Right atrium auricular region (tissue), 2 donors: ENCODE results near the gene TTC7B. TPM values are rescaled to one million over a fixed set of nuclear protein-coding genes. Genes with fewer than 3 reads are reported as not detected.

Experiments used
- DNase-seq: peaks from one replicate; pipeline ENCODE4 v3.0.0-alpha.2; 2019; ENCODE audit warnings: low spot score
- H3K27ac ChIP-seq, 2 donors: fragments of 200-600 bp; sonication (generic); 1 replicate in 1 of 2; 2 replicates in 1 of 2; pipeline ENCODE4 v1.5.1; 2016 to 2019
- H3K27me3 ChIP-seq, 2 donors: fragments of 200-600 bp; sonication (generic); one replicate each; pipeline versions ENCODE4 v1.5.1 to v1.6.0; 2017 to 2019
- H3K36me3 ChIP-seq: fragments of 200-600 bp; sonication (generic); one replicate; pipeline ENCODE4 v1.5.1; 2016
- H3K4me1 ChIP-seq, 2 donors: fragments of 200-600 bp; sonication (generic); one replicate each; pipeline versions ENCODE4 v1.5.1 to v1.6.0; 2017 to 2019
- H3K4me3 ChIP-seq, 2 donors: fragments of 200-600 bp; sonication (generic); 1 replicate in 1 of 2; 2 replicates in 1 of 2; pipeline ENCODE4 v1.5.1; 2017 to 2019; ENCODE audit warnings: mild to moderate bottlenecking in 1 of 2, moderate library complexity in 1 of 2
- H3K9me3 ChIP-seq, 2 donors: fragments of 200-600 bp; sonication (generic); one replicate each; pipeline ENCODE4 v1.5.1; 2019
- CTCF ChIP-seq, 2 donors: fragments of 200-600 bp; sonication (generic); IDR thresholded peaks; one replicate each; pipeline ENCODE4 v1.5.1; 2019; ENCODE audit warnings: antibody characterized with exemption in 2 of 2
- total RNA-seq, 2 donors: library from RNA; depleted of rRNA; stranded (reverse); fragments of >200 nt; gene quantifications; one replicate each; pipeline ENCODE4 v1.1.0, GENCODE V29; 2016

The TTC7B gene
- total RNA-seq, 2 donors from 2014 or later = 45.5 to 57.3 TPM

DNA sequence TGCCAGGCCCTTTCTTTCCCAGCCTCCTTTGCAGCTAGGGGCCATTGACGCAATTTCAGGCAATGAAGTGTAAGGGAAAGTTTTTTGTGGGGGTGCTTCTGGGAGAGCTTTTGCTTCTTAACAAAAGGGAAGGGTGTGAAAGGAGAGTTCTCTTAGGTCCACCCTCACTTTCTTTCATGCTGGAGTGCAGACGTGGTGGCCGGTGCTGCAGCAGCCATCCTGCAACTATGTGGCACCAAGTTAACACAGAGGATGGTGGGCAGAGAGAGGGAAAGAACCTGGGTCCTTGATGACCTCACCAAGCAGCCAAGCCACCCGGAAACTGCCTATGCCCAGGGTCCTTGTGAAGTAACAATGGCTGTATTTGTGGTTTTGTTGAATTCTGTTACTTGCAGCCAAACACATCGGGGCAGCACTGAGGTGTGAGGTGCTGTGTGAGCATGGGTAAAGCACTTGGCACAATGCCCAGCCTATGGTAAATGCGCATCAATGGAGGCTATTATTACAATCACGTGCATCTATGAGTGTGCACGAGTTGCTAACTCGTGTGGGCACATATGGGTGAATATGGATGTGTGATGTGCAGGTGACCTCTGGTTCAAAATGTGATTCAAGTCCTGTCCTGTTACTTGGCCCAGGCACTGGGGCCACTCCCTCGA is 296.8 kb downstream of the TTC7B start:
- no peak for DNase-seq
- no peak for TF ChIP-seq CTCF (IDR thresholded peaks at IDR 0.05)
- H3K4me1 ChIP-seq = peaks cover 0 to 60% of the 10 kb centered on the region in 2 donors

DNA sequence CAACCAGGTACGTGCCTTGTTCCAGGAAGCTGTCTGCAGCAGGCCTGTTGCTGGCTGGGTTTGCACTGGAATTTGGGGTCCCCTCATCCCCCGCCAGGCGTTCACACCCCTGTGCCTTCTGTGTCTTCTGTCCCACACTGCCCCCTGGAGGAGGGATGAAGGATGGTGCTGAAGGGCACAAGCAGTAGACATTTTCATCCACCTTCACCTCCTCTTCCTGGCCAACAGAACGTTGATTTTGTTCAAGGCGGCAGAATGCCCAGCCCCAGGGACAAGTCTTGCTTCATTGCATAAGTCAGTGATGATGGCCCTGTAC is 297.3 kb downstream of the TTC7B start:
- no peak overlapping the region for H3K27ac ChIP-seq
- H3K9me3 ChIP-seq = no peaks in the 10 kb centered on the region
- no peak for DNase-seq
- peak in 1 of 2 donors; percentile 55 for TF ChIP-seq CTCF (IDR thresholded peaks at IDR 0.05)
- no peaks in the 10 kb centered on the region for H3K36me3 ChIP-seq
- H3K4me3 ChIP-seq = no peak overlapping the region
- H3K27me3 ChIP-seq = no peaks in the 10 kb centered on the region
- H3K4me1 ChIP-seq = peaks cover 0 to 60% of the 10 kb centered on the region in 2 donors

More for the DNA sequence above, 296.8 kb downstream of the TTC7B start:
- no peak overlapping the region for H3K4me3 ChIP-seq
- H3K27me3 ChIP-seq = no peaks in the 10 kb centered on the region
- no peaks in the 10 kb centered on the region for H3K9me3 ChIP-seq
- H3K36me3 ChIP-seq = no peaks in the 10 kb centered on the region
- H3K27ac ChIP-seq = no peak overlapping the region

GRCh38 chr14:90518069-90518940 is 297.9 kb downstream of the TTC7B start:
- no peaks in the 10 kb centered on the region for H3K27me3 ChIP-seq
- H3K4me1 ChIP-seq = peaks cover 0 to 60% of the 10 kb centered on the region in 2 donors
- H3K27ac ChIP-seq = peak overlapping the region in 1 of 2 donors; percentile 36
- no peaks in the 10 kb centered on the region for H3K9me3 ChIP-seq
- TF ChIP-seq CTCF (IDR thresholded peaks at IDR 0.05) = no peak
- H3K4me3 ChIP-seq = no peak overlapping the region
- H3K36me3 ChIP-seq = no peaks in the 10 kb centered on the region
- DNase-seq = no peak

GRCh38 chr14:90517076-90517841 is 299.0 kb downstream of the TTC7B start:
- no peak for DNase-seq
- H3K9me3 ChIP-seq = no peaks in the 10 kb centered on the region
- H3K27ac ChIP-seq = no peak overlapping the region
- no peak overlapping the region for H3K4me3 ChIP-seq
- TF ChIP-seq CTCF (IDR thresholded peaks at IDR 0.05) = no peak
- peaks cover 0 to 60% of the 10 kb centered on the region in 2 donors for H3K4me1 ChIP-seq
- no peaks in the 10 kb centered on the region for H3K36me3 ChIP-seq
- H3K27me3 ChIP-seq = no peaks in the 10 kb centered on the region

DNA sequence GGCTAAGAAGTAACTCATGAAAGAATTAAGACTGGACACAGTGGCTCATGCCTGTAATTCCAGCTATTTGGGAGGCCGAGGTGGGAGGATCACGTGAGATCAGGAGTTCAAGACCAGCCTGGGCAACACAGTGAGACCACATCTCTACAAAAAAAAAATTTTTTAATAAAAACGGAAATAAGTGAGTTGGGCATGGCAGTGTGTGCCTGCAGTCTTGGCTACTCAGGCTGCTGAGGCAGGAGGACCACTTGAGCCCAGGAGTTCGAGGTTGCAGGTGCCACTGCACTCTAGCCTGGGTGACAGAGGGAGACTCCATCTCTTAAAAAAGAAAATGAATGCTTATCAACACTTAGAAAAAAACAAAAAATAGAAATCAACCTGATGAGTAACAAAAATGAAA is 301.7 kb downstream of the TTC7B start:
- no peak for DNase-seq
- no peaks in the 10 kb centered on the region for H3K9me3 ChIP-seq
- H3K27ac ChIP-seq = peak overlapping the region; percentile 86 to 94
- no peaks in the 10 kb centered on the region for H3K36me3 ChIP-seq
- no peak for TF ChIP-seq CTCF (IDR thresholded peaks at IDR 0.05)
- no peak overlapping the region for H3K4me3 ChIP-seq
- no peaks in the 10 kb centered on the region for H3K27me3 ChIP-seq
- H3K4me1 ChIP-seq = peaks cover 0 to 45% of the 10 kb centered on the region in 2 donors
